GM19468 (cell line): Measurements from ENCODE around the gene CTDNEP1.

Experiments used
- ATAC-seq: cut with Tn5 transposase; IDR thresholded peaks from one replicate; pipeline ENCODE4 v1.9.1; 2021; ENCODE audit warnings: mild to moderate bottlenecking, moderate library complexity, moderate number of reproducible peaks; ENCODE audit not compliant: unreplicated experiment; ENCODE audit errors: extremely low read depth

The CTDNEP1 gene

GRCh38 chr17:7251661-7252175, at the start of gene CTDNEP1:
Gene CTDNEP1 (minus strand): TSS chr17:7251734. CDS start chr17:7251296, 438 bp downstream.
- peak; percentile 77 for ATAC-seq

- no peak for ATAC-seq
Measured at GRCh38 chr17:7296189-7296861, 44.8 kb upstream of the CTDNEP1 start.

- ATAC-seq, result no peak
Measured at GRCh38 chr17:7295230-7296180, 44.0 kb upstream of the CTDNEP1 start.

- ATAC-seq, result no peak
Measured at GRCh38 chr17:7294614-7295153, 43.1 kb upstream of the CTDNEP1 start, which contains the start of gene YBX2. Gene YBX2 (minus strand): TSS chr17:7294639. CDS start chr17:7294500, 139 bp downstream.

GRCh38 chr17:7293816-7294613, 42.5 kb upstream of the CTDNEP1 start:
- ATAC-seq, result no peak

GRCh38 chr17:7293159-7293558, 41.6 kb upstream of the CTDNEP1 start:
- ATAC-seq, result no peak

- ATAC-seq, result no peak
Measured at GRCh38 chr17:7292729-7293128, 41.2 kb upstream of the CTDNEP1 start.

- ATAC-seq, result no peak
Measured at GRCh38 chr17:7292194-7292593, 40.7 kb upstream of the CTDNEP1 start.

GRCh38 chr17:7290685-7291084, 39.2 kb upstream of the CTDNEP1 start:
- ATAC-seq, result no peak

GRCh38 chr17:7290166-7290565, 38.6 kb upstream of the CTDNEP1 start:
- no peak for ATAC-seq

- no peak for ATAC-seq
Measured at GRCh38 chr17:7289256-7290032, 37.9 kb upstream of the CTDNEP1 start.

- no peak for ATAC-seq
Measured at GRCh38 chr17:7285679-7286078, 34.1 kb upstream of the CTDNEP1 start.

GRCh38 chr17:7284911-7285310, 33.4 kb upstream of the CTDNEP1 start:
- ATAC-seq, result no peak

- no peak for ATAC-seq
Measured at GRCh38 chr17:7283471-7284216, 32.1 kb upstream of the CTDNEP1 start.

GRCh38 chr17:7282752-7283321, 31.3 kb upstream of the CTDNEP1 start:
- no peak for ATAC-seq

GRCh38 chr17:7281953-7282751, 30.6 kb upstream of the CTDNEP1 start:
- ATAC-seq, result no peak
